ENCODE data around the gene NTRK3.

NTRK3 gene

DNA sequence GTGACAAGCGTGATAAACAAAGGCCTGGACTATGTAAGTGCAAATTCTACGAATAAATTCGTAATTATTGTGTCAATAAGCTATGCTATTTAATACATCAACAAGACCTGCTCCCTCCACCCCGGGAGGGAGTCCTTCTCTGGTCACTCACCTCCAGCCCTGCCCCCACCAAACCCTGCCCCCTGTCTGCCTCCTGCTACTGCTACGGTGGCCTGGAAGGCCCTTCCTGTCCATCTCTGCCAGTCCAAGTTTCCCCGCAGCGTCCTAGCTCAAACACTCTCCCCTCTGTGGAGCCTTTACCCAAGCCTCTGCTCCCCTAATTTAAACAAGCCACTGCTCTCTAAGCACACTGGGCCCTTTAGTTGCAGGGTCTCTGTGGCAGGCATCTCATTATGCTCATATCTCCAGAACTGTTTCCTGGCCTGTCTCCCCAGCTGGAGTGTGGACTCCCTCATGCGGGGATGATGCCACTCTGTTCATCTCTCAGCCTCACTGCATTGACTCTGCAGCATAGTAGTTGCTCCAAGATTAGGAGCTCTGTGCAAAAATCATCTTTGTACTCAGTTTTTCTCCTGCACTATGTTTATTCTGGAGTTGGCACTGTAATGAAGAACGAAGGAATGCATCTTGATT lies 241.2 kb downstream of the NTRK3 start:
- H3K36me3 ChIP-seq (ENCODE audit: insufficient read depth, low read length) = no peaks in the 10 kb centered on the region
- no peaks in the 10 kb centered on the region for H3K4me1 ChIP-seq (ENCODE audit: control insufficient read depth, insufficient read depth, low read length, unreplicated experiment)
- H3K27ac ChIP-seq (ENCODE audit: low read depth, low read length) = no peak overlapping the region
- no peaks in the 10 kb centered on the region for H3K79me2 ChIP-seq (ENCODE audit: control insufficient read depth, insufficient read depth, low read length, unreplicated experiment)
- H2AFZ ChIP-seq (ENCODE audit: low read length, unreplicated experiment) = no peak overlapping the region
- H3K27me3 ChIP-seq (ENCODE audit: insufficient read depth, low read length) = no peaks in the 10 kb centered on the region
- no peak overlapping the region for H3K4me3 ChIP-seq (ENCODE audit: low read depth, low read length)

DNA sequence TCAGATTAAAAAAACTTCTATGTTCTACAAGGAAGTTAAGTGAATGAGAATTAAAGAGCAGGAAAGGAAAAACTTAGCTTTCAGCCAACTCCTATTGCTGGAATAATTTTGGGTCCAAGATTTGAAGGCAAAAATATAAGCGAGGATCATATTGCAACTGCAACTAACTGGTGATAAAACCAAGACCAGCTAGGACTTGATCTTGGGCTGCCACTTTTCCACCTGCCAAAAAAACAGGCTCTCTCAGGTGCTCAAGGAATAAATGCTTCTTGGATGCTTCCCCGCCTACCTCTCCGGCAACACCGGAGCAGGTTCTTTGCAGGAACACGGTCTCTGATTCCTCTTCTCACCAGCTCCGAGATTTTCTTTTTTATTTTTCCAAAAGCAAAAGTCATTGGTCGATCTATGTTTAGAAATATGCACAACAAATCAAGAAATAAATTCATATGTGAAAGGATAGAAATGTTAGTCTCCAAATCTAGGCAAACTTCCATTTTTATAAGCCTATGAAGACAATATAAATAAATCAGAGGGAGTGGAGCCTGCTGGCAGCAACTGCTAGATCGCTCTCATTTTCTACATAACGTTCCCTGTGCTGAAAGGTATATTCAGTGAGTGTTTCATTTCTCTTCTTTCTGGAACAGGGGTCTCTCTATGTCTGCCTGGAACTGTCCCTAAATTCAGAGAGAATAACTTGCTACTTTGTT lies 241.9 kb downstream of the NTRK3 start:
- no peak overlapping the region for H2AFZ ChIP-seq (ENCODE audit: low read length, unreplicated experiment)
- no peaks in the 10 kb centered on the region for H3K4me1 ChIP-seq (ENCODE audit: control insufficient read depth, insufficient read depth, low read length, unreplicated experiment)

GRCh38 chr15:88013111-88013510 lies 243.4 kb downstream of the NTRK3 start:
- no peak overlapping the region for H2AFZ ChIP-seq (ENCODE audit: low read length, unreplicated experiment)
- H3K27ac ChIP-seq (ENCODE audit: low read depth, low read length) = no peak overlapping the region
- H3K27me3 ChIP-seq (ENCODE audit: insufficient read depth, low read length) = no peaks in the 10 kb centered on the region
- H3K79me2 ChIP-seq (ENCODE audit: control insufficient read depth, insufficient read depth, low read length, unreplicated experiment) = no peaks in the 10 kb centered on the region
- no peaks in the 10 kb centered on the region for H3K36me3 ChIP-seq (ENCODE audit: insufficient read depth, low read length)
- H3K4me1 ChIP-seq (ENCODE audit: control insufficient read depth, insufficient read depth, low read length, unreplicated experiment) = no peaks in the 10 kb centered on the region
- H3K4me3 ChIP-seq (ENCODE audit: low read depth, low read length) = no peak overlapping the region

More for the DNA sequence above, 241.9 kb downstream of the NTRK3 start:
- Histone ChIP-seq H3K4me3 (ENCODE audit: low read depth, low read length) (no peak overlapping the region), H3K79me2 (ENCODE audit: control insufficient read depth, insufficient read depth, low read length, unreplicated experiment) (no peaks in the 10 kb centered on the region), H3K27me3 (ENCODE audit: insufficient read depth, low read length) (no peaks in the 10 kb centered on the region), H3K36me3 (ENCODE audit: insufficient read depth, low read length) (no peaks in the 10 kb centered on the region), H3K27ac (ENCODE audit: low read depth, low read length) (no peak overlapping the region)

DNA sequence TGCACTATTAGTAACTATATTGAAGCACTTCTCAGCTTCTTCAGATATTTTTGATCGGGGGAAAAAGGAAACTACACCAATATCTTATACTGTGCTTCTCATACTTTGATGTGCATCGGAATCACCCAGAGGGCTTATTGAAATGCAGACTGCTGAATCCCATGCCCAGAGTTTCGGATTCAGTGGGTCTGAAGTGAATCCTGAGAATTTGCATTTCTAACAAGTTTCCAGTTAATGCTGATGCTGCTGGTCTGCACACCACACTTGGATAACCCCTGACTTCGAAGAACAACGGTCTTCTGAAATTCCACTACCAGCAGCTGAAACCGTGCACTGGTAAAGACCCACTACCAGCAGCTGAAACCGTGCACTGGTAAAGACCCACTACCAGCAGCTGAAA lies 243.9 kb downstream of the NTRK3 start:
- H2AFZ ChIP-seq (ENCODE audit: low read length, unreplicated experiment) = no peak overlapping the region

DNA sequence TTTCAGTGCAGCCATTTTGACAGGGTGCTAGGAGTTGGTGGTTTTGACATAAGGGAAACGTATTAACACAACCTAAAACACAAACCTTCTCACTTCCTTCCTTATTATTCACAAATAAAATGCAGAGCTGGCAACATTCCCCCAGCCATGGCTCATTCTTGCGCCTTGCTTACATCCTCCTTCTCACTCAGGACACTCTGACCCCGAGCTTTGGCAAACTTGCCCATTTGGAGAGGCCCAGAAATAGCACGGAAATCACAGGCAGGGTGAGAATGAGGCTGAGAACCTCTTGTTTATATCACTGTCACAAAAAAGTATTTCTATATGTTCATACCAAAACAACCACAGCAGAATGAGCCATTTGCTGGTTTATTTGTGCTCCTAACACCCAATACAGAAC lies 244.3 kb downstream of the NTRK3 start:
- Histone ChIP-seq H3K79me2 (ENCODE audit: control insufficient read depth, insufficient read depth, low read length, unreplicated experiment) (no peaks in the 10 kb centered on the region), H3K36me3 (ENCODE audit: insufficient read depth, low read length) (no peaks in the 10 kb centered on the region), H2AFZ (ENCODE audit: low read length, unreplicated experiment) (no peak overlapping the region), H3K4me3 (ENCODE audit: low read depth, low read length) (no peak overlapping the region), H3K4me1 (ENCODE audit: control insufficient read depth, insufficient read depth, low read length, unreplicated experiment) (no peaks in the 10 kb centered on the region), H3K27me3 (ENCODE audit: insufficient read depth, low read length) (no peaks in the 10 kb centered on the region), H3K27ac (ENCODE audit: low read depth, low read length) (no peak overlapping the region)

More for the DNA sequence above, 243.9 kb downstream of the NTRK3 start:
- no peaks in the 10 kb centered on the region for H3K4me1 ChIP-seq (ENCODE audit: control insufficient read depth, insufficient read depth, low read length, unreplicated experiment)
- H3K79me2 ChIP-seq (ENCODE audit: control insufficient read depth, insufficient read depth, low read length, unreplicated experiment) = no peaks in the 10 kb centered on the region
- no peak overlapping the region for H3K4me3 ChIP-seq (ENCODE audit: low read depth, low read length)
- H3K36me3 ChIP-seq (ENCODE audit: insufficient read depth, low read length) = no peaks in the 10 kb centered on the region
- H3K27me3 ChIP-seq (ENCODE audit: insufficient read depth, low read length) = no peaks in the 10 kb centered on the region
- no peak overlapping the region for H3K27ac ChIP-seq (ENCODE audit: low read depth, low read length)

- Histone ChIP-seq H3K27ac (ENCODE audit: low read depth, low read length) (no peak overlapping the region), H2AFZ (ENCODE audit: low read length, unreplicated experiment) (no peak overlapping the region), H3K4me3 (ENCODE audit: low read depth, low read length) (no peak overlapping the region), H3K4me1 (ENCODE audit: control insufficient read depth, insufficient read depth, low read length, unreplicated experiment) (no peaks in the 10 kb centered on the region), H3K36me3 (ENCODE audit: insufficient read depth, low read length) (no peaks in the 10 kb centered on the region), H3K27me3 (ENCODE audit: insufficient read depth, low read length) (no peaks in the 10 kb centered on the region), H3K79me2 (ENCODE audit: control insufficient read depth, insufficient read depth, low read length, unreplicated experiment) (no peaks in the 10 kb centered on the region)
These were observed 245.0 kb downstream of the NTRK3 start for GRCh38 chr15:88011533-88011932.

GRCh38 chr15:88006146-88006545 lies 250.4 kb downstream of the NTRK3 start:
- Histone ChIP-seq H3K4me1 (ENCODE audit: control insufficient read depth, insufficient read depth, low read length, unreplicated experiment) (no peaks in the 10 kb centered on the region), H3K27ac (ENCODE audit: low read depth, low read length) (no peak overlapping the region), H3K36me3 (ENCODE audit: insufficient read depth, low read length) (no peaks in the 10 kb centered on the region), H3K79me2 (ENCODE audit: control insufficient read depth, insufficient read depth, low read length, unreplicated experiment) (no peaks in the 10 kb centered on the region), H3K4me3 (ENCODE audit: low read depth, low read length) (no peak overlapping the region), H2AFZ (ENCODE audit: low read length, unreplicated experiment) (no peak overlapping the region), H3K27me3 (ENCODE audit: insufficient read depth, low read length) (no peaks in the 10 kb centered on the region)

DNA sequence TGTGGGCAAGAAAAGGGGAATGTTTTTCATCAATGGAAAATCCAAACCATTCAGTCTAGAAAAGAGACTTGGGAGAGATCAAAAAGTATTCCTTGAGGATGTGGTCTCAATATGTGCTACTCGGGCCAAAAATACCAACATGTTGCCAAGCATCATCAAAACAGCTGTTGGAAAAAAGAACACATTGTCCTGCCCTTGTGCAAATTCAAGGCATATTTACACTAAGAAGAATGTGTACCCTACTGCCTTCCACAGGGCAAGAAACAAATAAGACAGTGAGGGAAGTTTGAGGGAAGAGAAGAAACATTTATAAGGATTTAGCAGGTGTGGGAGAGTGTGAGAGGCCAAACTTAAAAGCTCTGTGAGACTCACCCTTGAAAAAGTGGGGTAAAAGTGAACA lies 252.1 kb downstream of the NTRK3 start:
- Histone ChIP-seq H3K79me2 (ENCODE audit: control insufficient read depth, insufficient read depth, low read length, unreplicated experiment) (no peaks in the 10 kb centered on the region), H3K4me1 (ENCODE audit: control insufficient read depth, insufficient read depth, low read length, unreplicated experiment) (no peaks in the 10 kb centered on the region), H3K27me3 (ENCODE audit: insufficient read depth, low read length) (no peaks in the 10 kb centered on the region), H3K36me3 (ENCODE audit: insufficient read depth, low read length) (no peaks in the 10 kb centered on the region), H3K27ac (ENCODE audit: low read depth, low read length) (no peak overlapping the region), H2AFZ (ENCODE audit: low read length, unreplicated experiment) (no peak overlapping the region), H3K4me3 (ENCODE audit: low read depth, low read length) (no peak overlapping the region)

DNA sequence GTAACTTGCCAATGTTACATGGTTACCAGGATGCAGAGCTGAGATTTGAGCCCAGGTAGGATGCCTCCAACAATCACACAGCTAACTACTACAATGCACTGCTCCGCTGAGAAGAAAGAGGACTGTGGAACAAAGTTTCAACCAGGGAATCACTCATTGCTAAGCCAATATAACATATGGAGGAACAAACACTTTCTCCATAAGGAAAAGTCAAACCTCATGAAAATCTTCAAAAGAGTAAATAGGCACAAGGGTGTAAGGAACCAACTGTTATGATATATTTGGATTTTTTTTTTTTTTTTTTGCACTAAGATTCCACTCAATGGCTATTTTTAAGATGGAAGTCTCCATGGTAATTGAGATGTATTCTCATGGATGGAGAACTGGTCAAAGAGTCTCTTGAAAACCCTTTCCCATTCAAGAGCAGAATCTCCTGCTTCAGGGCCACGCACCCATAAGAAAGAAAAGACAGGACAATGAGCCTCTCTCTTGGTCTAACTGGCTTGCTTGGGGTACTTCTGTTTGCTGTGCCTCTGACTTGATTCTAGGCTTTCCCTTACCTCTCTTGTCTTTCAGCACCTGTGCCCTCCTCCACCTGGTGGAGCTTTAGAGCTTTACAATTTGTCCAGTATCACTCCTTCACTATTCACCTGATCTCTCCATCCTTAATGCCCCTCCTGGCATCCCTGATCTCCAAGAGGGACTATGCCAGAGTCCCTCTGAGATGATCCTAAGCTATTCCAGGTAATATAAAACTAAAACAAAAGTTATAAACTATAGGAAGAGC lies 252.8 kb downstream of the NTRK3 start:
- no peaks in the 10 kb centered on the region for H3K79me2 ChIP-seq (ENCODE audit: control insufficient read depth, insufficient read depth, low read length, unreplicated experiment)
- H3K4me3 ChIP-seq (ENCODE audit: low read depth, low read length) = no peak overlapping the region
- H2AFZ ChIP-seq (ENCODE audit: low read length, unreplicated experiment) = no peak overlapping the region
- H3K4me1 ChIP-seq (ENCODE audit: control insufficient read depth, insufficient read depth, low read length, unreplicated experiment) = no peaks in the 10 kb centered on the region
- no peaks in the 10 kb centered on the region for H3K27me3 ChIP-seq (ENCODE audit: insufficient read depth, low read length)
- no peaks in the 10 kb centered on the region for H3K36me3 ChIP-seq (ENCODE audit: insufficient read depth, low read length)
- H3K27ac ChIP-seq (ENCODE audit: low read depth, low read length) = no peak overlapping the region

GRCh38 chr15:88002706-88003105 lies 253.8 kb downstream of the NTRK3 start:
- no peaks in the 10 kb centered on the region for H3K79me2 ChIP-seq (ENCODE audit: control insufficient read depth, insufficient read depth, low read length, unreplicated experiment)
- no peaks in the 10 kb centered on the region for H3K36me3 ChIP-seq (ENCODE audit: insufficient read depth, low read length)
- H2AFZ ChIP-seq (ENCODE audit: low read length, unreplicated experiment) = no peak overlapping the region
- H3K27me3 ChIP-seq (ENCODE audit: insufficient read depth, low read length) = no peaks in the 10 kb centered on the region
- H3K4me3 ChIP-seq (ENCODE audit: low read depth, low read length) = no peak overlapping the region
- no peak overlapping the region for H3K27ac ChIP-seq (ENCODE audit: low read depth, low read length)
- no peaks in the 10 kb centered on the region for H3K4me1 ChIP-seq (ENCODE audit: control insufficient read depth, insufficient read depth, low read length, unreplicated experiment)

All from ACC112 (cell line).